Activated naive CD4-positive, alpha-beta T cell treated with Interleukin-2 at 50 U/mL for 16 hours (primary cell): ENCODE results near the gene MELTF.

Experiments used
- DNase-seq: peaks from one replicate; pipeline ENCODE4 v3.0.0-alpha.2; 2020

MELTF gene

GRCh38 chr3:197008436-197009209, 21.0 kb downstream of the MELTF start:
- DNase-seq = no peak

GRCh38 chr3:197007953-197008352, 21.7 kb downstream of the MELTF start:
- DNase-seq = no peak

- no peak for DNase-seq
These were observed 22.2 kb downstream of the MELTF start for GRCh38 chr3:197007296-197007940.

GRCh38 chr3:197006860-197007259, 22.8 kb downstream of the MELTF start:
- DNase-seq = no peak

- DNase-seq = no peak
These were observed 23.2 kb downstream of the MELTF start for GRCh38 chr3:197006446-197006845.

- no peak for DNase-seq
These were observed 25.9 kb downstream of the MELTF start for GRCh38 chr3:197003461-197004385.

- DNase-seq = peak; percentile 81
These were observed 26.7 kb downstream of the MELTF start for GRCh38 chr3:197002701-197003454.

GRCh38 chr3:197001972-197002700, 27.5 kb downstream of the MELTF start:
- DNase-seq = peak; percentile 20

- DNase-seq = no peak
These were observed 28.3 kb downstream of the MELTF start for GRCh38 chr3:197001106-197001971.

GRCh38 chr3:197000211-197000610, 29.4 kb downstream of the MELTF start:
- DNase-seq = no peak

- DNase-seq = no peak
These were observed 30.5 kb downstream of the MELTF start for GRCh38 chr3:196998966-196999760.

- DNase-seq = no peak
These were observed 32.3 kb downstream of the MELTF start for GRCh38 chr3:196997311-196997710.

- DNase-seq = no peak
These were observed 33.0 kb downstream of the MELTF start for GRCh38 chr3:196996454-196997265.

GRCh38 chr3:196995646-196996355, 33.8 kb downstream of the MELTF start:
- DNase-seq = no peak

- DNase-seq = no peak
These were observed 34.6 kb downstream of the MELTF start for GRCh38 chr3:196995027-196995426.

GRCh38 chr3:196994056-196994455, 35.6 kb downstream of the MELTF start:
- DNase-seq = no peak

GRCh38 chr3:196992461-196993065, 37.1 kb downstream of the MELTF start:
- DNase-seq = no peak
